WERI-Rb-1 (cell line): ENCODE measurements around the gene HPCA.

Experiments used
- DNase-seq: peaks from one replicate; pipeline ENCODE4 v3.0.0-alpha.2; 2020
- H3K27ac ChIP-seq: fragments of 250-450 bp; sonication (Bioruptor Pico); 2 replicates; pipeline ENCODE4 v1.5.1; 2020; ENCODE audit warnings: mild to moderate bottlenecking, moderate library complexity
- H3K27me3 ChIP-seq: fragments of 250-450 bp; sonication (Bioruptor Pico); 2 replicates; pipeline ENCODE4 v1.5.1; 2021; ENCODE audit warnings: mild to moderate bottlenecking, low read depth, moderate library complexity; ENCODE audit not compliant: insufficient read depth, severe bottlenecking
- H3K36me3 ChIP-seq: fragments of 250-450 bp; sonication (Bioruptor Pico); 2 replicates; pipeline ENCODE4 v1.5.1; 2020; ENCODE audit warnings: mild to moderate bottlenecking, moderate library complexity
- H3K4me3 ChIP-seq: 2 replicates; pipeline ENCODE4 v1.5.1; 2011; ENCODE audit warnings: low read depth, mild to moderate bottlenecking, control low read depth, low read length
- H3K9me3 ChIP-seq: fragments of 250-450 bp; sonication (Bioruptor Pico); 2 replicates; pipeline ENCODE4 v1.5.1; 2021; ENCODE audit warnings: mild to moderate bottlenecking, moderate library complexity; ENCODE audit not compliant: severe bottlenecking
- TF ChIP-seq, protein P1 (sequence below): IDR thresholded peaks from 2 replicates; pipeline ENCODE4 v1.5.1; 2011; ENCODE audit warnings: low read depth, mild to moderate bottlenecking, control low read depth, inconsistent platforms, low read length

Gene HPCA

DNA sequence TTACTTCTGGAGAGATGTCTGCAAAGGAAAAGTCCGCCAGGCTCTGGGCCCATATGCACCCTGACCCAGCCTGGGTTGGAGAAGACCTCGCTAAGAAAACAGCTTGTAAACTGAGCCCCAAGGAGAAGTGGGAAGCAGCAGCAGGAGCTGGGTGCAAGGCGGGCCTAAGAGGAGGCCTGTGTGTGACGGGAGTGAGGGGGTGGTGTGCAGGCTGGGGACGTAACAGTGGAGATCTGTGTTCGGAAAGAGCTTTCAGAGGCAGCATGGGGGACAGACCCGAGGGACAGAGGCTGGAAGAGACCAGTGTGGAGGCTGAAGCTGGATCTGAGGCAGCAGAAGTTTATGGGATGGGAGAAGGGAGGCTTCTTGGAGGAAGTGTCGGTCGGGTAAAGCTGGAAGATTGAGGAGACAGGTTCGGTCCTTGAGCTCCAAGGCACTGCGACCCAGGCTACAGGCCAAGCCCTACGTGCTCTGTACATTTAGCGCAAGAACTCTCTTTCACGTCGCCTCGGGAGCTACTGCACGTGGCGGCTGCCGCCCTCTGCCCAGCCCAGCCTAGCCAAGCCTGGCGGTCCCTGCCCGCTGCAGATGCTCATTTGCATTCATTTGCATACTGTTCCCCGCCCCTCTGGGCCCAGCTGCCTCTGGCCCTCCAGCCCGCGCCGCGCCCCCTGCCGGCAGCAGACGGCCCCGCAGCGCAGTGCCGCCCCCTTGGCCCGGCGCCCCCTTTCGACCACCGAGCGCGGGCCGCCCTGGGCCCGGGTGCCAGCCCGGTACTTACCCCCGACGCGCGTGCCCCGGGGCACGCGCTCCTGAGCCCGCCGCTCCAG lies 6.3 kb downstream of the HPCA start:
- DNase-seq: peak; percentile 85
- Histone ChIP-seq H3K27me3 (no peaks in the 10 kb centered on the region), H3K4me3 (peak overlapping the region; percentile 70)

DNA sequence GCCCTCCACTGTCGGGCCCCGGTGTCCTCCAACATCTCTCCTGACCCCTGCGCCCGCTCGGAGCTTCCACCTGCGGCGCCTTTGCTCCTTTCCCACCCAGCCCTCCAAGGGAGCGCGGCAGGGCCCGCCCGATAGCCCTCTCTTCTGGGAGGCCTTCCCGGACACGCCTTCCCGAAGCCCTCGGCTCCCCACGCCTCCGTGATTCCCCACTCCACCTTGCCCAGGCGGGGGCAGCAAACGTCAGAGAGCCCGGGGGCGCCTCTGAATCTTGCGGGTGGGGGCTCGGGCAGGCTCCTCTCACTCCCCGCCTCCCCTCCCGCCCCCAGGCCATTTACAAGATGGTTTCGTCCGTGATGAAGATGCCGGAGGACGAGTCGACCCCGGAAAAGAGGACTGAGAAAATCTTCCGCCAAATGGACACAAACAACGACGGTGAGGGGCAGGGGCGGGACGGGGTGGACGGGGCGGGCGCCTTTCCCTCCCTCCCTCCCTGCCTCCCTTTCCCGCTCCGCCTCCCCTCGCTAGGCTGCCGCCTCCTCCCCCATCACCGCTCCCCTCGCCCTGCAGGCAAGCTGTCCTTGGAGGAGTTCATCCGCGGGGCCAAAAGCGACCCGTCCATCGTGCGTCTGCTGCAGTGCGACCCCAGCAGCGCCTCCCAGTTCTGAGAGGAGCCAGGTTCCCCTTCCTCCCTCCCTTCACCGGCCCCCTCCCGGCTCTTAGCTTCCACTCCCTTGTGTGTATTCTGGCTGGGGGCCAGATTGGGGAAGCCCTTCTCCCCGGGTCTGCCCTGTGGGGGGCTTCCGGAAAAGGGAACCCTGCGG lies 7.1 kb downstream of the HPCA start:
- H3K4me3 ChIP-seq: peak overlapping the region; percentile 70
- DNase-seq: peak; percentile 94

More for the DNA sequence above, 6.3 kb downstream of the HPCA start:
- TF ChIP-seq, protein P1, sequence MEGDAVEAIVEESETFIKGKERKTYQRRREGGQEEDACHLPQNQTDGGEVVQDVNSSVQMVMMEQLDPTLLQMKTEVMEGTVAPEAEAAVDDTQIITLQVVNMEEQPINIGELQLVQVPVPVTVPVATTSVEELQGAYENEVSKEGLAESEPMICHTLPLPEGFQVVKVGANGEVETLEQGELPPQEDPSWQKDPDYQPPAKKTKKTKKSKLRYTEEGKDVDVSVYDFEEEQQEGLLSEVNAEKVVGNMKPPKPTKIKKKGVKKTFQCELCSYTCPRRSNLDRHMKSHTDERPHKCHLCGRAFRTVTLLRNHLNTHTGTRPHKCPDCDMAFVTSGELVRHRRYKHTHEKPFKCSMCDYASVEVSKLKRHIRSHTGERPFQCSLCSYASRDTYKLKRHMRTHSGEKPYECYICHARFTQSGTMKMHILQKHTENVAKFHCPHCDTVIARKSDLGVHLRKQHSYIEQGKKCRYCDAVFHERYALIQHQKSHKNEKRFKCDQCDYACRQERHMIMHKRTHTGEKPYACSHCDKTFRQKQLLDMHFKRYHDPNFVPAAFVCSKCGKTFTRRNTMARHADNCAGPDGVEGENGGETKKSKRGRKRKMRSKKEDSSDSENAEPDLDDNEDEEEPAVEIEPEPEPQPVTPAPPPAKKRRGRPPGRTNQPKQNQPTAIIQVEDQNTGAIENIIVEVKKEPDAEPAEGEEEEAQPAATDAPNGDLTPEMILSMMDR: peak; percentile 84
- H3K36me3 ChIP-seq: peaks cover 49% of the 10 kb centered on the region
- peak overlapping the region; percentile 95 for H3K27ac ChIP-seq
- no peaks in the 10 kb centered on the region for H3K9me3 ChIP-seq

DNA sequence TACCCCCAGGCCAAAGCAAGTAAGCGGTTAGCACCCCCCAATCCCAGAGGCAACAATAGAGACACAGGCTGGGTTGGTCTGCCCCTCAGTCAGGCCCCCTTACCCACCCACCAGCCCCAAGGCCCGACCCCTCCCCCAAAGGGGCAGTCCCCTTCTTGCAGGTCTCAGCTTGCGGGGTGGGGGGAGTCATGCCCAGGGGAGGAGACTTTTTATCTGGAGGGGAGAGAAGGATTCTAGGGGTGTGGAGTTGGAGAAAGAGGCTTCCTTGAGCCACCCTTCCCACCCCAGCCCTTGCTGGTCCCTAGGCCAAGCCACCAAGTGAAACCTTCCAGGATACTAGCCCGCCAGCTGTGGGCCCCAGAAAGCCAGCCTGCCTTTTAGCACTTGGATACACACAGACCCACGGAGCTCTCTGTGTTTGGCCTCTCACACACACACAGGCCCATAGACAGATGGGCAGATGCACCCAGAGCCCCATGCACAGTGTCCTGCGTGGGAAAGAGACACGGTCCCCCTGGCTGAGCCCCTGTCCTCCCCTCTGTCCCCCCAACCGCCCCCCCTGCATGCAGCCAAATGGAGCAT lies 7.8 kb downstream of the HPCA start:
- TF ChIP-seq, protein P1: no peak
- H3K27ac ChIP-seq: peak overlapping the region; percentile 95
- no peaks in the 10 kb centered on the region for H3K9me3 ChIP-seq
- peak overlapping the region; percentile 70 for H3K4me3 ChIP-seq
- DNase-seq: peak; percentile 75
- no peaks in the 10 kb centered on the region for H3K27me3 ChIP-seq
- peaks cover 46% of the 10 kb centered on the region for H3K36me3 ChIP-seq

More for the DNA sequence above, 7.1 kb downstream of the HPCA start:
- peaks cover 49% of the 10 kb centered on the region for H3K36me3 ChIP-seq
- peak overlapping the region; percentile 95 for H3K27ac ChIP-seq
- no peaks in the 10 kb centered on the region for H3K9me3 ChIP-seq
- TF ChIP-seq, protein P1: no peak
- H3K27me3 ChIP-seq: no peaks in the 10 kb centered on the region

DNA sequence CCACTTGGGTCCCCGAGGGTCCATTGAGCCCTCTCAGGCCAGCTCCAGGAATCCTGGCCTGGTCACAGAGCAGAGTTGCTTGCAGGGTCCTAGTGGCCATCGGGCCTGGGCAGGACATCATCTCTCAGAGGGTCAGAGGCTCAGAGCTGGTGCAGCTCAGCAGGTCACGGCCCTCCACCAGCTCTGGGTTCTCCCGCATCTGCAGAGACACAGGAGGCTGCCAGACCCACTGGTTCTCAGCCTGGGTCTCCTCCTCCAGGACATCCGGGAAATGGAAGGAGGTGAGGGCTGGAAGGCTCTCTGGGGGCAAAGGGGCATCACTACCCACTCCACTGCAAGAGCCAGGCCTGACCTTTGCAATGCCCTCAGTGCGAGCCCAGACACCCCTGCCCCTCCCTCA lies 8.4 kb downstream of the HPCA start:
- no peak overlapping the region for H3K4me3 ChIP-seq
- peaks cover 41% of the 10 kb centered on the region for H3K36me3 ChIP-seq
- H3K9me3 ChIP-seq: no peaks in the 10 kb centered on the region
- no peaks in the 10 kb centered on the region for H3K27me3 ChIP-seq
- H3K27ac ChIP-seq: peak overlapping the region; percentile 95
- TF ChIP-seq, protein P1: no peak
- DNase-seq: no peak

DNA sequence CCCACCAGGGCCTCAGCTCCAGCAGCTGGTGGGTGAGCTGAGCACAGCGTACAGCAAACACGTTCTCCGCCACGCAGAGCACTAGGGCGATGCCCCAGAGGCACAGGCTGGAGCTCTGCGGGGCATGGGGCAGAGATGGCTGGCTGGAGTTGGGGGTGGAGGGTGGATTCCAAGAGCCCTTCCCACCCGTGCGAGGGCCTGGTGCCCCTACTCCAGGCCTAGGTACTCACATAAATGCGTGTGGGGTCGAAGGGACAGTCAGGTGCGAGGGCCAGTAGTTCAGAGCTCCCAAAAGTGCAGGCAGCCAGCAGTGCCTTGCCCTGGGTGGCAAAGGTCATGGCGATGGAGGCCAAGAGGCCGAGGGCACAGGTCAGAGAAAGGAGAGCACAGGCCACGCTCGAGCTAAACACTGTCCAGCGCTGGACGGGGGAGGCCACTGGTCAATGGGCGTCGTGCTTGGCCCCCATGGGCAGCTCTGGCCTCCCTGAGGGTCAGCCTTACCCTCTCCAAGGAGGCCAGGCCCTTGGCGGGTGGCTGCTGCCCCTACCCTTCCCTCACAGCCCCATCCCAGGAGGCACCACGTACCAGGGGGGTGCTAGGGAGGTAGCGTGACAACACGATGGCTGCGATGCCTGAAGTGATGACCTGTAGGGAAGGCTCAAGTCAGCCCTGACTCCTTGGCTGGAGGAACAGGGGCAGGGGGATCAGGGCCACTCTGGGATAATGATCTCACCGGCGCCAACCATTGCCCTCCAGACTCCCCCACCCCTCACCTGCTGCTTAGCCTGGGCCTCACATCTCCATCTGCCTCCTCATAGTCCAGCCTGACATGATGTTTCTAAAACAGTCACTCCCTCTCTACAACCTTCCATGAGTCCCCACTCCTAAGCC lies 9.3 kb downstream of the HPCA start:
- Histone ChIP-seq H3K36me3 (peaks cover 36% of the 10 kb centered on the region), H3K27ac (peak overlapping the region; percentile 95), H3K9me3 (no peaks in the 10 kb centered on the region), H3K27me3 (no peaks in the 10 kb centered on the region), H3K4me3 (no peak overlapping the region)
- DNase-seq: peak; percentile 51
- TF ChIP-seq, protein P1: no peak
